Neural cell (in vitro differentiated cells): ENCODE measurements around the gene ERC2.

ENCODE experiments used
- CTCF ChIP-seq: fragments of 450-650 bp; IDR thresholded peaks from 2 replicates; pipeline ENCODE4 v1.5.1; 2014; ENCODE audit warnings: antibody characterized with exemption, mild to moderate bottlenecking, moderate library complexity; ENCODE audit not compliant: poor library complexity, severe bottlenecking
- EP300 ChIP-seq: fragments of 450-650 bp; conservative IDR thresholded peaks from 2 replicates; pipeline ENCODE4 v1.6.1; 2014; ENCODE audit warnings: antibody characterized with exemption, mild to moderate bottlenecking, moderate library complexity; ENCODE audit not compliant: poor library complexity, severe bottlenecking
- EZH2 ChIP-seq: fragments of 200-600, 300-800 bp; shearing (Covaris generic), sonication (generic); IDR thresholded peaks from 2 replicates; pipeline ENCODE4 v1.6.1; 2014; ENCODE audit warnings: antibody characterized with exemption, low read length, borderline replicate concordance, mild to moderate bottlenecking; ENCODE audit not compliant: insufficient read depth, poor library complexity, severe bottlenecking
- POLR2AphosphoS5 ChIP-seq: IDR thresholded peaks from 2 replicates; pipeline ENCODE4 v1.6.1; 2012
- RAD21 ChIP-seq: fragments of 450-650 bp; conservative IDR thresholded peaks from 2 replicates; pipeline ENCODE4 v1.6.1; 2014; ENCODE audit warnings: antibody characterized with exemption, mild to moderate bottlenecking, moderate library complexity
- REST ChIP-seq: IDR thresholded peaks from 2 replicates; pipeline ENCODE4 v1.6.1; 2012; ENCODE audit warnings: borderline replicate concordance
- TAF1 ChIP-seq: IDR thresholded peaks from 2 replicates; pipeline ENCODE4 v1.6.1; 2012; ENCODE audit warnings: low read depth

GRCh38 chr3:55569033-55569599 is 899.2 kb downstream of the ERC2 start:
- TF ChIP-seq CTCF = no peak
- no peak for TF ChIP-seq RAD21
- TF ChIP-seq TAF1 = no peak
- TF ChIP-seq POLR2AphosphoS5 = no peak
- TF ChIP-seq EP300 = no peak
- no peak for TF ChIP-seq EZH2
- no peak for TF ChIP-seq REST
